RCC 7860 (cell line): ENCODE data around the gene KIF18B.
A peak's percentile ranks its signal among the peaks of the same experiment; 100 is the strongest.

Experiments used
- DNase-seq: peaks from one replicate; pipeline ENCODE4 v3.0.0-alpha.2; 2015; ENCODE audit warnings: low spot score
- FAIRE-seq: peaks from 2 replicates; lab custom pipeline; 2012; peaks lifted over from hg19 to GRCh38; lab: Jason Lieb, UNC

Gene KIF18B

DNA sequence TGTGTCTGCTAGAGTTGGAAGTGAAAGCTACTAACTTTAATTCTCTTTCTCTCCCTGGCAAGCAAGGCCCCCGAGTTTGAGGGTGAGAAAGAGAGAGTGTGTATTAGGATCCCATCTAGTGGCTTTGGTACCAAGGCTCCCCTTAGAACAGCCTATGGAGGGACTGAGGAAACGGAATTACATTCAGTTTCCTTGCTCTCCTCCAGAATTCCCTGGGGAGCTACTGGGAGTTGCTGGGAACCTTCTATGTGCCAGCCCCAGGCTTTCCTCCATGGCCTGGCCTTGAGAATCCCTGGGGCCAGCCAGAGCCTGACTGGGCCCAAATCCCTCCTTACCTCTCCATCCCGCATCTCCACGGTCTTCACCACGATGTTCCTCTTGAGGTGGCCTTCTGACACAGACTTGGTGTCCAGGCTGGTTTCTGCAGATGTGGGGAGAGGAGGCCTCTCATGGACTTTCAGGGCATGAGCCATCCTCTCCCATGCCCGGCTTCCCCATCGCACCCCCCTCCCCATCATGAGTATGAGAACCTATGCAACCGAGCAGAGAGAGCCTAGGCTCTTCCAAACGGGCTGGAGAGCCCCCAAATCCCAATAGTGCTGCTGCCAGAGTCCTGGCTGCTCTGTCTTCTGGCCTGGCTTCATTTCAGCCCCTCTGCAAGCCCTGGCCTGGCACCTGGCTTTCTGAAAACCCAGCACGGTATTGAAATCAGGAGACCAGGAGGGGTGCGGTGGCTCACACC, 39.7 kb downstream of the KIF18B start:
- FAIRE-seq = no peak
- no peak for DNase-seq

DNA sequence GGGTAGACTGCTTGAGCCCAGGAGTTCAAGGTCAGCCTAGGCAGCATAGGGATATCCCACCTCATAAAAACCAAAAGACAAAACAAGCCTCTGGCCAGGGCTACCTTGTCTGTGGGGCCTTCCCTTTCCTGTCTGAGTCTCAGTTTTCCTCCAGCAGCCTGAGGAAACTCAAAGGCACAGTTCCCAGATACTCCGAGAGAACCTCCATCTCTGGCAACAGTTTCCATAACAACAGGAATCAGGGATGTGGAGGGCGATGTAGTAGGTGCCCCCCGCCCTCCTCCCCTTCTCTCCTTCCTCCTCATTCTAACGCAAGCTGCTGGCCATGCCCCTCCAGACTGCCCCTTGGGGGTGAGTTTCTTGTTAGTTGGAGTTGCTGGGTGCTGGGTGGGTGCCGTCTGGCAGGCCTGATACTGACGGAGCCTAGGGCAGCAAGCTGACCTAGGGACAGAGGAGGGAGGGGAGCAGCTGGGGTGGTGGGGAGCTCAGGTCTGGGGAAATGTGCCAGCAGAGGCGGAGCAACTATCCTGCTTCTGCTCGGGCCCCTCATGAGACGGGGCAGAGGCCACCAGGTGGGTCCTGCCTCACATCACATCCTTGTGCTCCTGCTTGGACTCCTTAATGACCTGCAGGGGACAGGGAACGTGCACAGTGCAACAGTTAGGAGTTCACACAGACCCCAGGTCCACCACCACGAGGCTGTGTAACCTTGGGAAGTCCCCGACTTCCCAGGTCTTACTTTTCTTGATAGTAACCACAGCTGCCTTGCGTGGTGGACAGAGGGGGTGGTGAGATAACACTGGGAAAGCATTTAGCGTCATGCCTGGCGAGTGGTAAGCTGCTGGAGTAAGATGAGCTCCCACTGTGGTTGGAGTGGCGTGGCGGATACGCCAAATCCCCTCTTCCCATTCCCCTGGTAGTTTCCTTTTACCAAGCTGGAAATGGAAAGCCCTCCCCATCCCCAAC, 40.5 kb downstream of the KIF18B start:
- DNase-seq (no peak), FAIRE-seq (no peak)

DNA sequence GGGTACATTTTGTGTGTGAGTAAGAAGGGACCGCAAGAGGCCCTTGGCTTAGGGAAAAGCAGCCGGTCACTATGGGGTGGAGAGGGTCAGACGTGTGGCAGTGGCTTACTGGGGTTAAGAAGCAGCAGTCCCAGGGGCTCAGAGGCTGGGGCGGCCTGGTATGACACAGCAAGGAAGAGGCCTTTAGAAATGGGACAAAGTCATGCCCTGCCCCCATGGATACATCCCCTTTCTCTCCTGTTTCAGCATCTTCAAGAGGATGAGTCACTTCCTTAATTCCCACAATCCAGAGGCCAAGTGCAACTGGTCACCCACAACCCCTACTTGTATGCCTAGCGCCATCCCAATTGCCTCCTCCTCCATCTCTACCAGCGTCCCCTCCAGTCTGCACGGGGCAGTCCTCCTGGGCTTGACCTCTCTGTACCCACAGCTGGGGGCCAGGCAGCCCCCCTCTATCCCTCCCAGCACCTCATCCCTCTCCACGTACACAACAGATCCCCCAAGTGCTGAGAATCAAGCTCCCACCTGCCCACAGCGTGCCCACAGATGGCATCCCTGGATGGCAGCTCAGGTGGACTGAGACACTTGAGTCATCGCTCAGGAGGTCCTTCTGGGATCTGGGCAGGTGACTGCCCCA, 41.4 kb downstream of the KIF18B start:
- peak; percentile 91 for DNase-seq
- FAIRE-seq = peak; percentile 75

DNA sequence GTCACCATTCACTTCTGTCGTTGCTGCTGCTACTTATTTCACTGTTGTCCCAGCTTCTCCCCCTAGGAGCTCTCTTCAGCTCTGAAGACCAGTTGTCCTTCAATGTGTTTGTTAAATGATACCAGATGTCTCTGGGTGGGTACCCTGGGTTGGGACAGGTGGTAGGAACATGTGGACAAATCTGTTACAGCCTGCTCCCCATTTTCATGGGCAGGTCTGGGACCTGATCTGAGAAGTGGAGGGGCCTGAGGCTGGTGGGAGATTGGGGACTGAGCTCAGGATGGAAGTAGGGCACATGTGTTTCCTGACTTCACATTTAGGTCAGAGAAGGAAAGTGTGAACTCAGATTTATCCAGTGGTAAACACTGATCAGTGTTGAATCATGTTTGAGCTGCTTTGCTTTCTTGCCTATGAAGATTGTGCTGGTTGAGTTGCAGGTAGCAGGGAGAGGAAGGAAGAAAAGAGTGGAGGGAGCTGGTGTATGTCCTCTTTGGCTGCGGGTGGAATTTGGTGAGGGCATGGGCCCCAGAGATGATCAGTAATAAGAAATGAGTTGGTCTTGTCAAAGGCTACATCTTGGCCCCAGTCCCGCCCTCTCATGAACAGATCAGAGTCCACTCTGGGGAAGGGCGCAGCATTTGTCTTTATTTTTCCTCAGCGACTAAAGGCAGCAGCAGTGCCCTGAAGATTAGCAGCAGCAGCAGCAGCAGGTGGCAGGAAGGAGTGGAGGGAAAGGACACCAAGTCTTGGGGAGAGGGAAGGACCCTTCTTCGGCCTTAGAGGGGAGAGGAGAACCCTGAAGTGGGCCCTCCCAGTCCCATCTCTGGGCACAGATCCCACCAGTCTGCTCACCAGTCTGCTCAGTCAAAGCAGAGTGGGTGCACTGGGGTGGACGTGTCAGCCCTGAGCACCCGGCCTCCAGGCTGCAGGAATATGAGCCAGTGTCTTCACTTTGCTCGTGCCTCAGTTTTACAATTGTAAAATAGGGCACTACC, 42.3 kb downstream of the KIF18B start:
- DNase-seq (no peak), FAIRE-seq (no peak)

DNA sequence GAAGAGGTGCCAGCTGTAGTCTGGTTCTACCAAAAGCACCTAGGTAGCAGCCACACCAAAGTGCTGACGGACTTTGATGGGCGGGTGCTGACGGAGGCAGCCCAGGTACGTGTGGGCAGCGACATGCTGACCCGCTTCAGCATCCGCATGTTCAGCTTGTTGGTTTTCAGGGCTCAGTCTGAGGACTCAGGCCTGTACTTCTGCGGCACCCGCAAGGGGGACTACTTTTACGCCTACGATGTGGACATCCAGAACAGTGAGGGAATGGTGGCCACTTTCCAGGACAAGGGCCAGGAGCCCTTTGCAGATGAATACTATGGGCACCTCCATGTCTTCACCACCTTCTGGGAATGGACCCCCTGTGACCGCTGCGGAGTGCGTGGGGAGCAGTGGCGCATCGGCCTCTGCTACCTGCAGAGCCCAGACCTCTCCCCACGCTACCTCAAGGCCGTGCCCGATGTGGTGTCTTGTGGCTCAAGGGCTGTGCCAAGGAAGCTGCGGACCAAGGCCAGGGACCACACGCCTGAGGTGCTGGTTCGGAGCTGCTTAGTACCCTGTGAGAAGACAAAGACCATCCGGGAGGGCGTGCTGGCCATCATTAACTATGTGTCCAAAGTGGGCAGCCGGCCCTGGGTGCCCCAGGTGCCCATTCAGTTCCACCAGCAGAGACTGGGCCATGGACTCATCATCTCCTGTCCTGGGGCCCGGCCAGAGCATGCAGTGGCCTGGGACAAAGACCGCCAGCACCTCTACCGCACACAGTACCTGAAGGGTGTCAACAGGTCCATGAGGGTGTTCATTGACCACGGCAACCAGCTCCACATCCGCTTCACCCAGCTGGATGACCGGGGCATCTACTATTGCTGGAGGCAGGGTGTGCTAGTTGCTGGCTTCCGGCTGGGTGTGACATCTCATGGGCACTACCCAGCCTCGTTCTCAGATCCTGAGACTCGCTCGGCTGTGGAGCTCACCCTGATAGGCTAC, 43.3 kb downstream of the KIF18B start:
- no peak for DNase-seq
- no peak for FAIRE-seq

DNA sequence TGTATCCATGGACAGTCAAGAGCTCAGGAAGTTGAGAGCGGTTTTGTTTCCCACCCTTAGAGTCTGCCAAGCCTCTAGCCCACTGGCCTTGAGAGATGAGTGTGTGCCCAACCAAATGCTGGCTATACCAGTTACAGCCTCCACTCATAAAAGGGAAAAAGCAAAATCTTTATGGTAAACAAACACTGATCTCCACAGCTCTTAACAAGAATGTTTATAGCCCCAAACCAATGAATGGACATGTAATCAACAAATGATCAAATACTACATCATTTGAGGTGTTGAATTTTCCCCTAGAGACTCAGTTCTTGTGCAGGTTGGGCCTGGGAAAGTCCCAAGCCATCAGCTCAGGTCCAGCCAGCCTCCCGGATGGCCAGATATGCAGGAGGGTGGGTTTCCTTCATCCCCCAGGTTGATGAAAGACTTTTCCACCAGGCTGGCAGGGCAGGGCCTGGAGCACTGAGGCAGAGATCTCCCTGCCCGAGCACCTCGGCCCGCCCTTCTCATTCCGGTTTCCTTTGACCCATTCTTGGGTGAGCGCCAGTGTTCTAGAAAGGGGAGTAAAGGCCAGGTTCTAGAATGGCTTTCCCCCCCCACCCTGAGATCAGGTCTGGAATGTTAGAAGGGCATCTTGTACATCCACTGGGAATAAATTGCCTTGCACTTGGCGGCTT, 44.4 kb downstream of the KIF18B start:
- DNase-seq (no peak), FAIRE-seq (no peak)

DNA sequence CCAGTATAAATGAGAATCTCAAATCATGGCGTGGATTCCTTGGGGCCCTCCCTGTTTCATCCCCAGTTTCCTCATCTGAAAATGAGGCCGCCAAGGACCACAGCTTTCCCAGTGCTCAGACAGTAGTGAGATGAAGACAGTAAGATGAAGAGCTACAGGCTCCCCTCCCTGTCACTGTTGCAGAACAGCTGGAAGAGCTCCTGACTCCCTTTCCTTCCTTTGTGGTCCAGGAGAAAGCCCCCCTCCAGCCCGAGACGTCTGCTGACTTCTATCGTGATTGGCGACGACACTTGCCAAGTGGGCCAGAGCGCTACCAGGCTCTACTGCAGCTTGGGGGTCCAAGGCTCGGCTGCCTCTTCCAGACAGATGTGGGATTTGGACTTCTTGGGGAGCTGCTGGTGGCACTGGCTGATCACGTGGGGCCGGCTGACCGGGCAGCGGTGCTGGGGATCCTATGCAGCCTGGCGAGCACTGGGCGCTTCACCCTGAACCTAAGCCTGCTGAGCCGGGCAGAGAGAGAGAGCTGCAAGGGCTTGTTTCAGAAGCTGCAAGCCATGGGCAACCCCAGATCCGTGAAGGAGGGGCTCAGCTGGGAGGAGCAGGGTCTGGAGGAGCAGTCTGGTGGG, 45.3 kb downstream of the KIF18B start:
- DNase-seq (no peak), FAIRE-seq (no peak)

- FAIRE-seq (peak; percentile 16), DNase-seq (no peak)
Observed at GRCh38 chr17:44901411-44901921, 46.1 kb downstream of the KIF18B start.

- FAIRE-seq = no peak
- DNase-seq = peak; percentile 59
Observed at GRCh38 chr17:44900894-44901293, 46.7 kb downstream of the KIF18B start.

GRCh38 chr17:44899074-44899782, 48.3 kb downstream of the KIF18B start, which contains the start of gene EFTUD2:
TSS of gene EFTUD2 (minus strand) at chr17:44899445. CDS start at chr17:44894521, 4,924 bp downstream.
- no peak for FAIRE-seq
- DNase-seq = peak; percentile 79

DNA sequence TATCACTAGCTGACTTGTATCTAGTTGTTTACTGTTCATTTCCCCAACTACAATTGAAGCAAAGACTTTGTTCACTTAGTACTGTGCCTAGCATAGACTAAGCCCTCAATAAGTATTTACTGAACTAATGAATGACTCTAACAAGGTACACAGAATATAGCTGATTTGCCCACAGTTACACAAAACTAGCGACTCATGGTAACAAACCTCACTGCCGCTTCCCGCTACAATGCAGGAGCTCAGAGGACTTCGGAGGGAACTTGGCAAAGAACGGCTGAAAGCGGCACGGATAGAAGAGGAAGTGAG, 48.9 kb downstream of the KIF18B start:
- no peak for DNase-seq
- no peak for FAIRE-seq

GRCh38 chr17:44894642-44895041, 52.9 kb downstream of the KIF18B start:
- FAIRE-seq (no peak), DNase-seq (no peak)

- DNase-seq = no peak
- FAIRE-seq = no peak
Observed at GRCh38 chr17:44892250-44892649, 55.3 kb downstream of the KIF18B start.

DNA sequence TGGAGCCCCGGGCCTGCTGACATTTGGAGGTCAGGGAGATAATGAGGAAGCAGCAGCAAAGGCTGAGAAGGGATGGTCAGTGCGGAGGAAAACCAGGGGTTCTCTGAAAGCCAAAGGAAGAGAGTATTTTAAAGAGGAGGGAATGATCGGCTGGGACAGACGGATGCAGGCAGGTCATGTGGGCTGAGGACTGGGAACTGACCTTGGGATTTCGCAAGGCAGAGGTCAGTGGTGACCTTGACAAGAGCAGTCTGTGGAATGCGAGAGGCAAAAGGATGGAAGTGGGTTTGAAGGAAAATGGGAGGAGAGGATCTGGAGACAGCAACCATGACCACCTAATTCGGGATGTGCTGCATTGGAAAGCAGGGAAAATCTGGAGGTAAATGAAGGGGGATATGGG, 58.6 kb downstream of the KIF18B start:
- DNase-seq = no peak
- FAIRE-seq = no peak

DNA sequence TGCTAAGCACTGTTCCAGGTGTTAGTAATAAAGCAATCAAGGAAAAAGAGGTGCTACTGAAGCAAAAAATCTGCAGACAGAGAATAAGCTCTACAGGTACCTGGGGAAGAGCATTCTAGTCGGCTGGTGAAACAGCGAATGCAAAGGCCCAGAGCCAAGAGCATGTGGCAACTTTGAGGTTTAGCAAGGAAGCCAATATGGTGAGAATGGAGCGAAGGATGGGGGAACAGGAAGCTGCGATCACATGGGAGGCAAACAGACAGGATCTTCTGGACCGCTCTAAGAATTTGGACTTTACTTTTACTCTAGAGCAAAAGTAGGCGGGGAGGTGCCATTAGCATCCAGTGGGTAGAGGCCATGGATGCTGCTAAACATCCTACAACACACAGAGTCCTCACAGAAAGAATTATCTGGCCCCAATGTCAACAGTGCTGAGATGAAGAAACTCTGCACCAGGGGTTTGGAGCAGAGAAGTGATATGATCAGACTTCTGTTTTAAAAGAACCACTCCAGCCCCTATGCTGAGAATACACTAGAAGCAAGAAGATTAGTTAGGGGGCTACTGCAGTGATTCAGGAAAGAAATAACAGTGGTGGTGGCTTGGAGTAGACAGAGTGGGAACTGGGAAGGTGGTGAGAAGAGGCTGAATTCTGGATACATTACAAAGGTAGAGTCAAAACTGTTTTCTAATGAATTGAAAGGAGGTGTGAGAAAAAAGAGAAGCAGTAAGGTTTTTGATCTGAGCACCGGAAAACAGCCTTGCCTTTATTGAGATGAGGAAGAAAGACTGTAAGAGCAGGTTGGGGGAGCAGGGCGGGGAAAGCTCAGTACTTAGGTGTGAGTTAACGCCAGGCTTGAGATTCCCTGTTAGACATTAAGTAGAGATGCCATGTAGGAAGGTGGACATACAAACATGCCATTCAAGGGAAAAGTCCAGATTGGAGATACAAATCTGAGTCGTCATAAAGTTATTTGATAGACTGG, 59.3 kb downstream of the KIF18B start:
- FAIRE-seq (no peak), DNase-seq (no peak)

DNA sequence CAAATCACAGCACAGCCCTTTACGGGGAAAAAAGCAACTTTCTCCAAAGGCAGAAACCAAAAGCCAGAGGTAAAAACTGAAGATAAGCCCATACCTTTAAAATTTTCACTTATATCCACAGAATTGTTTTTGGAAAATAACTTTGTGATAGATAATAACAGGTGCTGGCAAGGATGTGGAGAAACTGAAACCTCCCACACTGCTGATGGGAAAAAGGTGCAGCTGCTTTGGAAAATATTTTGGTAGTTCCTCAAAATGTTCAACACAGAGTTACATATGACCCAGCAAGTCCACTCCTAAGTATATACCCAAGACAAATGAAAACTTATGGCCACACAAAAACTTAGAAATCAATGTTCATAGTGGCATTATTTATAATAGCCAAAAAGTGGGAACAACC, 60.6 kb downstream of the KIF18B start:
- no peak for FAIRE-seq
- DNase-seq = no peak
